Measurements from ENCODE around the gene TERT. TPM values are rescaled to one million over a fixed set of nuclear protein-coding genes. Genes with fewer than 3 reads are reported as not detected.
"Not testable (repeated sequence)": the region's sequence is repeated elsewhere in the genome, so short reads cannot be mapped to it uniquely, and the experiment has no call there.

Gene TERT
- total RNA-seq, 2 experiments from 2014 or later, result 10.1 to 13.1 TPM

DNA sequence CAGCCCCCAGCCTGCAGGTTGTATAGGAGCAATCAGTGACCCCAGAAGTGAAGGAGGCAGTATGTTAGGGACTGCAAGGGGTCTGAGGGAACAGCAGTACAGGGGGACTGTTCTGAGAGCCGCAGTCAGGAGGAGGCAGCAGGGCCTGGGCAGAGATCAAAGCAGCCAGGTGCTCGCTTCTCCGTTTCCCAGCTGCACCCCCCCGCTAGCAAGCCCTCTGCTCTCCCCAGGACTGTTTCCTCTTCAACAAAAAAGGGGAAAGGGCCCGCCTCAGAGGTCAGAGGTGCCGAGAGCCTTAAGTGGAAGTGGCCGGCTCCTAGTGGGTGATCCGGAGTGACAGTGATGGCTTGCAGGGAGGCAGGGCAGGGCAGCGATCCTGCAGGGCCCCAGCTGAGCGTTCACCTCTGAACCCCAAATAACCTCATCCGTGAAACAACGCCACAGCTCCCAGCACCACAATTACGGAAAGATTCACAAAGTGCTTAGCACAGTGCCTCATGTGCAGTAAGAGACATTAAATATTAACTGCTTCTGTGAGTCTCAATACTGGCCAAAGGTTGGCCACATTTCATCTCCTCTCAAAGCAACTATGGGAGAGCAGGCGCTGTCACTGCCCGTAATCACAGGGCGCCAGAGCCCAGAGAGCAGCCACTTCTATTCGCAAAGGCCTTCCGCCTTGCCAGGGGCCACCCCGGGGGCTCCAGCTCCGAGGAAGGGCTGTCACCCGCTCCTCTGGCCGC, 42.1 kb upstream of the TERT start:
- Mint-ChIP-seq H3K27me3 (ENCODE audit: low read depth) (no peaks in the 10 kb centered on the region), H3K9me3 (no peaks in the 10 kb centered on the region), H3K4me3 (no peak overlapping the region), H3K4me1 (ENCODE audit: low read depth) (peaks cover 18% of the 10 kb centered on the region), H3K36me3 (ENCODE audit: low read depth) (peaks cover 20% of the 10 kb centered on the region), H3K27ac (no peak overlapping the region)
- DNase-seq, result no peak
- intact Hi-C loops (cut with micrococcal nuclease), result no loop called here
- CTCF ChIA-PET, result interaction anchor here (1.0 kb wide), 1 partner anchor 8 kb away, joined by 3 read pairs; no protein-coding TSS in a partner anchor

DNA sequence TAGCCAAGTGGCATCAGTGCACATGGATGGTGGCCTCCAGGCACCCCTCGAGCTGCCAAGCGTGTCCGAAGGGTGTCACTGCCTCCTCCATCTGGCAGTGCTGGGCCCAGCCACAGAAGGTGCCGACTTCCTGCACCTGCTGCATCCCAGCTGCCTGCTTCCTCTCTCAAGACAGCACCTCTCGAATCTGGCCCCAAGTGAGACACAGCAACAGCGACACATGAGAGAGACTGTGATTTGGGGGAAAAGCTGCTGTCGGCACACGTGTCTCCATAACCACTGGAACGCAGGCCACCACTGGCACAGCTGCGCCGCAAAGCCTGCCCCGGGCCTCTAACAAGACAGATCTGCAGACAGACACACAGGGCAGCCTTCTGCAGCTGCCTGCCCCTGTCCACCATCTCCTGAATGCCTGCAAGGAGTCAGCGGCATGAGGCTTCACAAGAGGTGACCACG, 41.3 kb upstream of the TERT start:
- no peaks in the 10 kb centered on the region for H3K27me3 Mint-ChIP-seq (ENCODE audit: low read depth)
- CTCF ChIA-PET, result no interaction called here
- no peak for DNase-seq
- no peak overlapping the region for H3K27ac Mint-ChIP-seq
- no peak overlapping the region for H3K4me3 Mint-ChIP-seq
- intact Hi-C loops (cut with micrococcal nuclease), result no loop called here
- H3K9me3 Mint-ChIP-seq, result no peaks in the 10 kb centered on the region
- H3K36me3 Mint-ChIP-seq (ENCODE audit: low read depth), result peaks cover 19% of the 10 kb centered on the region
- peaks cover 16% of the 10 kb centered on the region for H3K4me1 Mint-ChIP-seq (ENCODE audit: low read depth)

DNA sequence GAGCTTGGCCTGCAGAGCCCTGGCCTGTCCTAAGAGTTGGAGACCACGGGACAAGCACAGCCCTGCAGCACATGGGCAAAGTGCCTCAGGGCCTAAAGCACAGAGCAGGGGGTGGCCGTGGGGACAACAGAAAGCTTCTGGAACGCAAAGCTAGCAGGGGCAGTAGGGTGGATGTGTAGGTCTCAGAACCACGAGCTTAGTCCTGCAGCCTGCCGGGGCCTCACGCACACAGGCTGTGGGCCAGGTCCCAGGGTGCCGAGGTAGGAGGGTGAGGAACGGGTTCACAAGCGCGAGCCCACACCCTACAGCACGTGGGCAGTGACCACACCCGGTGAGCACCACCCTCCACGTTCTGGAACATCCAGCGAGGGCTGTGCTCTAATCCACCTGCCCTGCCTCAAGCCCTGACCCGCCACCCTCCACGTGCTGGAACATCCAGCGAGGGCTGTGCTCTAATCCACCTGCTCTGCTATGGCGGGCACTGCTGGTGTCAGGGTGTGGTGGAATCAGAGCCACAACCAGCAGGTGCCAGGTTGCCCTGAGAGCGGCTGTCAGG, 40.8 kb upstream of the TERT start:
- Mint-ChIP-seq H3K4me3 (no peak overlapping the region), H3K9me3 (no peaks in the 10 kb centered on the region), H3K27ac (no peak overlapping the region), H3K27me3 (ENCODE audit: low read depth) (no peaks in the 10 kb centered on the region), H3K36me3 (ENCODE audit: low read depth) (peaks cover 17% of the 10 kb centered on the region), H3K4me1 (ENCODE audit: low read depth) (peaks cover 14% of the 10 kb centered on the region)
- intact Hi-C loops (cut with micrococcal nuclease), result no loop called here
- CTCF ChIA-PET, result no interaction called here
- DNase-seq, result no peak

DNA sequence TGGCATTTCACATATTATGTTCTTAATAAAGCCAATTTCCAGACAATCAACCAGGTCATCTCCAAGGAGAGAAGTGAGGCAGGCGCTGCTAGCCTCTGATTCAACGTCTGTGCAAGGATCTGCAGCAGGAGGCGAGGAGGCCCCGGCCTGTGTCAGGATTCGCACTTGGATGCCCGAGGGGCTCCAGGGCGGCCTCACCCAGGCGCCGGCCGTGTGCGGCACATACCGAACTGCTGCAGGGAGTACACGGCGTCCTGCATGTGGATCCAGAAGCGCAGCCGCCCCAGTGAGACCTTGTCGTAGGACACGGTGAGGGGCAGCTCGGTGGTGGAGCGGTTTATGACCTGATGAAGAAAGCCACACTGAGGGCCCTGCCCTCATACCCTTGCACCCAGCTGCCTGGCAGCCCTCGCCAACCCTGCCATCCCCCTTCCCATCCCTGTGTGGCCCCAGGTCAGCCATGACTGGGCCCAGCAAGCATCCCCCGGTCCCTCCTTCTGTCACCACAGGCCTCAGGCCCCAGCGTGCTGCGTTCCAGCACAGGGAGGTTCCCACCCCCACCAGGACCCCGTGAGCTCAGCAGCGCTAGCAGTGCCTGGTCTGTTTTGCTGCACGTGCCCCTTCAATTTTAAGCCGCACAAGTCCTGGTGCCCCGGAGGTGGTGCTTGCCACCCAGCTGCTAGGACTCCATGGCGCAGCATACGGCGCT, 40.1 kb upstream of the TERT start:
- intact Hi-C loops (cut with micrococcal nuclease), result no loop called here
- no peak for DNase-seq
- no peaks in the 10 kb centered on the region for H3K9me3 Mint-ChIP-seq
- peaks cover 13% of the 10 kb centered on the region for H3K36me3 Mint-ChIP-seq (ENCODE audit: low read depth)
- peaks cover 14% of the 10 kb centered on the region for H3K4me1 Mint-ChIP-seq (ENCODE audit: low read depth)
- no peak overlapping the region for H3K27ac Mint-ChIP-seq
- CTCF ChIA-PET, result no interaction called here
- H3K4me3 Mint-ChIP-seq, result no peak overlapping the region
- no peaks in the 10 kb centered on the region for H3K27me3 Mint-ChIP-seq (ENCODE audit: low read depth)

DNA sequence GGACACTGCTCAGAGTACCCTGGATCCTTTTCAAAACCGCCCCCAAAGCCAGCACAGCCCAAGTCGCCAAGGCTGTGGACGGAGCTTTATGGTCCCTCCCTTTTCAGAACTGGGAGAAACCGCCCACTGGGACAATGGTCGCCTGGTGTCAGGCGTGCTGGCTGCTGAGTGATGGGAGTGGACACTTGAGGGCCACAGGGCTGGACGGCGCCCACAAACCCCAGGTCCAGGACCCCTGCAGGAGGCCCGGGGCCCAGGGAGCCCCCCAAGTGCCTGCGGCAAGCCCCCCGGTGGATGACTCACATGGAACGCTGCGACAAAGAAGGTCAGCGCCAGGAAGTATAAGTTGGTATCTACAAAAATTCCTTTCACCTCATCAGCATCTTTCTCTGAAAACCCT, 39.1 kb upstream of the TERT start:
- Mint-ChIP-seq H3K4me1 (ENCODE audit: low read depth) (peaks cover 14% of the 10 kb centered on the region), H3K4me3 (no peak overlapping the region), H3K27me3 (ENCODE audit: low read depth) (no peaks in the 10 kb centered on the region), H3K9me3 (no peaks in the 10 kb centered on the region), H3K27ac (no peak overlapping the region), H3K36me3 (ENCODE audit: low read depth) (peaks cover 13% of the 10 kb centered on the region)
- intact Hi-C loops (cut with micrococcal nuclease), result no loop called here
- CTCF ChIA-PET, result no interaction called here
- no peak for DNase-seq

DNA sequence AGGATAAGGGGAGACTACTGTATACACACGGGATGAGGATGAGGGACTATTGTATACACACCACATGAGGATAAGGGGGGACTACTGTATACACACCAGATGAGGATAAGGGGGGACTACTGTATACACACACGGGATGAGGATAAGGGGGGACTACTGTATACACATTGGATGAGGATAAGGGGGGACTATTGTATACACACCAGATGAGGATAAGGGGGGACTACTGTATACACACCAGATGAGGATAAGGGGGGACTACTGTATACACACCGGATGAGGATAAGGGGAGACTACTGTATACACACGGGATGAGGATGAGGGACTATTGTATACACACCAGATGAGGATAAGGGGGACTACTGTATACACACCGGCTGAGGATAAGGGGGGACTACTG, 38.4 kb upstream of the TERT start:
- CTCF ChIA-PET; H3K9me3 Mint-ChIP-seq; intact Hi-C loops (cut with micrococcal nuclease); H3K4me3 Mint-ChIP-seq; H3K27me3 Mint-ChIP-seq (ENCODE audit: low read depth); DNase-seq; H3K27ac Mint-ChIP-seq: not testable (repeated sequence)
- H3K4me1 Mint-ChIP-seq (ENCODE audit: low read depth), result peaks cover 14% of the 10 kb centered on the region
- peaks cover 13% of the 10 kb centered on the region for H3K36me3 Mint-ChIP-seq (ENCODE audit: low read depth)

DNA sequence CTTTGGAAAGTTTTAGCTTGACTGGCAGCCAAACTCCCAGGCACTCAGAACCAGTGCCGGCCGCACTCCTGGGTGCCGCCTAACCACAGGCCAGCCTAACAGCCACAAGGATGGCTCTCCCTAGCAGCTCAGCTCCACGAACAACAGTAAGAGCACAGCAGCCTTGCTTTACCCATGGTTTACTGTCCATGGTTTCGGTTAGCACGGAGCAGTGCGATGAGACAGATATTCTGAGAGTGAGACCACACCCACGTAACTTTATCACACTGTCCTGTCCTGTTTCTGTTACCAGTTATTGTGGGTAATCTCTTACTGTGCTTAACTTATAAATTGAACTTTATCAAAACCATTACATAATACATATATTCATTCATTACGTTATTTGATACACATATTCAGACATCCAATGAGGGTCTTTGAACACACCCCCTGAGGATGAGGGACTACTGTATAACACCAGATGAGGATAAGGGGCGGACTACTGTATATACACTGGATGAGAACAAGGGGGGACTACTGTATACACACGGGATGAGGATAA, 37.7 kb upstream of the TERT start:
- no peak overlapping the region for H3K27ac Mint-ChIP-seq
- H3K4me3 Mint-ChIP-seq, result no peak overlapping the region
- CTCF ChIA-PET, result no interaction called here
- intact Hi-C loops (cut with micrococcal nuclease), result no loop called here
- H3K36me3 Mint-ChIP-seq (ENCODE audit: low read depth), result peaks cover 10% of the 10 kb centered on the region
- H3K27me3 Mint-ChIP-seq (ENCODE audit: low read depth), result no peaks in the 10 kb centered on the region
- no peak for DNase-seq
- peaks cover 14% of the 10 kb centered on the region for H3K4me1 Mint-ChIP-seq (ENCODE audit: low read depth)
- H3K9me3 Mint-ChIP-seq, result no peaks in the 10 kb centered on the region

DNA sequence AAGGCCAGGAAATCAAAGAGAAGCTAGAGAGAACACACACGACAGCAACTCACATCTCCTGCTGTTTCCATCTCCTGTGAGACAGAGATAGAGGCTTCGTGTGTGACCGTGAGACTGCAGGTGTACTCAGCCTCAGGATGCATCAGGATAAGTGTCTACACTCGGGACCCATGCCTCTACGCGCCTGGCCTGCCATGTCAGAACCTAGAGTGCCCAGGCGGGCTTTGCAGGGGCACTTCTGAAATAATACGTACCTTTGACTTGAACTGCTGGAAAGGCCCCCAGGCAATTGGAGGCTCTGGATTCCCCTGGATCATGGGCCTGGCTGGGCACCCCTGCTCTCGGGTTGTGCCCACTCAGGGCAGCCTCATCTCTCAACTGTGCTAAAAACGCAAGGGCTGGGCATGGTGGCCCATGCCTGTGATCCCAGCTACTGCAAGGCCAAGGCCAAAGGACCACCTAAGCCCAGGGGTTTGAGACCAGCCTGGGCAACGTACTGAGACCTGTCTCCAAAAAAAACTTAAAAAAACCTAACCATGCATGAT, 37.1 kb upstream of the TERT start:
- Mint-ChIP-seq H3K27ac (no peak overlapping the region), H3K9me3 (no peaks in the 10 kb centered on the region), H3K4me1 (ENCODE audit: low read depth) (peaks cover 11% of the 10 kb centered on the region), H3K4me3 (no peak overlapping the region), H3K27me3 (ENCODE audit: low read depth) (no peaks in the 10 kb centered on the region), H3K36me3 (ENCODE audit: low read depth) (peaks cover 9% of the 10 kb centered on the region)
- intact Hi-C loops (cut with micrococcal nuclease), result no loop called here
- CTCF ChIA-PET, result no interaction called here
- no peak for DNase-seq

DNA sequence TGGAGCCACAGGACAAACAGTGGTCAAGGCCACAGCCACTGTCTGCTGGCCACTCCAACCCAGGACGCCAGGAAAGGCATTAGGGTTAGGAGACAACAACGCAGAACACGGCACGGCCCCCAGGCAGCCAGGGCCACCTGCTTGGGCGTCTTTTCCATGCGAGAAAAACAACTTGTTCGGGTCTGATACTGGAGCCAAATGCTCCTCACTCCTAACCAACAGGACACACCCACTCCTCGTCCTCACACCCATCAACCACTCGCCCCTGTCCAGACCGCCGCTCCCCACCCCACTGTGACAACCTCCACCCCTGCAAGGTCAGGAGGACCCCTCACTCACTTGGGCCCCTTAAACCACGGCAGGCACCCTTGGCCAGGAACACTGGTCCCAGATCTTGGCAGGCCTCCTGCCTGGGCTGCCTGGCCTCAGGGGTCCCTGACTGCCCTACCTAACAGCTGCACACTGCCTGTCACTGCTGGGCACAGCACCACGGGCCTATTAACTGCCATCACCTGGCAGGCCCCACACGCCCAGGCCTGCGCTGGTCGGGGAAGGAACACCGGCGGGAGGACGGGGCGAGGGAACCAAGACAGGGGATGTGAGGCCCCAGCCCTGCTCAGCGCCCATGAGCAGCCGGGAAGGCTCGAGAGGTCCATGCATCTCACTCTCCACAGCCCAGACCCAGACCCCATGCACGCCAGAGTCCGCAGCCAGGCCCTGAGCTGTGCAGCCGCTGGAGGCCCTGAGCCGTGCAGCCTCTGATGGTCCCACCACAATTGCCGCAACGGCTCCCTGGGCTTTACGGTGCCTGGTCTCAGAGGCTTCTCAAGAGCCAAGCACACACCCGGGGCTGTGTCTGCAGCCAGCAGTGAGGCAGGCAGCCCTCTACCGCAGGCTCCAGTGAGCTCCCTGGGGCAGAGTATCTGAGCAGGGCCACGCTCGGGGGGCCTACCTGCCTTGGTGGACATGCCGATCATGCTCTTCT, 36.3 kb upstream of the TERT start:
- Mint-ChIP-seq H3K9me3 (no peaks in the 10 kb centered on the region), H3K4me1 (ENCODE audit: low read depth) (peaks cover 5% of the 10 kb centered on the region), H3K27me3 (ENCODE audit: low read depth) (no peaks in the 10 kb centered on the region), H3K36me3 (ENCODE audit: low read depth) (peaks cover 10% of the 10 kb centered on the region), H3K4me3 (no peak overlapping the region), H3K27ac (no peak overlapping the region)
- intact Hi-C loops (cut with micrococcal nuclease), result no loop called here
- no peak for DNase-seq
- CTCF ChIA-PET, result no interaction called here

DNA sequence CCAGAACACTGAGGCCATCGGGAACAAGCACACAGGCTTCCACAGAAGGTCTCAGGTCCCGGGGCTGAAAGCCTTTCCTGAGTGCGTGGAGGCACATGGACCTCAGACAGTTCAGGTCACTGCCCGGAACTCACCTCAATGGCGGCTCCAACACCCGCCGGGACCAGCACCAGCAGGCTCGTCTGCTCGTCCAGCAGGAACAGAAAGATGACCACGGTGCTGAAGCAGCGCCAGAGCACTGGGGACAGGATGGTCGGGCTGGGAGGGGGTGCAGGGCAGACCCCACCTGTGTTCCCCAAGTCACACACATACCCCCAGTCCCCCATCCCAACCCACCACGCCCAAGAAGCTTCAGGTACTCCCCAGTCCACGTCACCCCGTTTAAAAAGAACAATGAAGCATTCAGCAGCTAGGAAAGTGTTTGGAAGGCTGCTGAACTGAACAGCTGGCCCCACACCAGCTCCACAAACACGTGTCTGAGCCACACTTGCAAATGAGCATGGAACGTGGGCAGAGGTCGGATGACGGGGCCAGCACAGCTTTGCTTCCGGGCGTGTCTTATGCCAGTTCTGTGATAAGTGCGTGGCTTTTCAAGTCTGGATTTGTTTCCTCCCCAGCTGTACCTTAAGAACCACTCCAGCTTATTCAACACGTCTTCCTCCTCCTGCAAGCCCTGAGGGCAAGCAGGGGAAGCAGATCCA, 35.4 kb upstream of the TERT start:
- Mint-ChIP-seq H3K36me3 (ENCODE audit: low read depth) (peaks cover 7% of the 10 kb centered on the region), H3K4me3 (no peak overlapping the region), H3K4me1 (ENCODE audit: low read depth) (peaks cover 2% of the 10 kb centered on the region), H3K27me3 (ENCODE audit: low read depth) (no peaks in the 10 kb centered on the region), H3K27ac (no peak overlapping the region), H3K9me3 (no peaks in the 10 kb centered on the region)
- CTCF ChIA-PET, result no interaction called here
- DNase-seq, result no peak
- intact Hi-C loops (cut with micrococcal nuclease), result no loop called here

DNA sequence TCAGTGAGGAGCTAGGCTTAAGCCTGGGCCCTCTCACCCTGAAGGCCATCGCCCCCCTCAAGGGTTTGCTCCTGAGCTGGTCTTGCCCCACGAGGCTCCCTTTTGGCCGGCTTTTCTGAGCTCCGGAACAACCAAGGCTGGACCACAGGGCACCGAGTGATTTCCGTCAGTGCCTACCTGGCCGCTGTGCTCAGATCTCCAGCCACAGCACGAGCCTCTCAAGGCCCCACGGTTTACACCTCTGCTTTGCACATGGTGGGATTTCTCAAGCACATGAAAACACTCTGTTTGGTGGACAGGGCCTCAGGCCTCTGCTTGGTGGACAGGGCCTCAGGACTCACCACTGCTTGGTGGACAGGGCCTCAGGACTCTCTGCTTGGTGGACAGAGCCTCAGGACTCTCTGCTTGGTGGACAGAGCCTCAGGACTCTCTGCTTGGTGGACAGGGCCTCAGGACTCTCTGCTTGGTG, 34.3 kb upstream of the TERT start:
- Mint-ChIP-seq H3K27me3 (ENCODE audit: low read depth) (no peaks in the 10 kb centered on the region), H3K4me1 (ENCODE audit: low read depth) (peaks cover 2% of the 10 kb centered on the region), H3K36me3 (ENCODE audit: low read depth) (peaks cover 8% of the 10 kb centered on the region), H3K9me3 (no peaks in the 10 kb centered on the region), H3K27ac (no peak overlapping the region), H3K4me3 (no peak overlapping the region)
- DNase-seq, result no peak
- CTCF ChIA-PET, result interaction anchor here (1.2 kb wide), 1 partner anchor 8 kb away, joined by 3 read pairs; no protein-coding TSS in a partner anchor
- intact Hi-C loops (cut with micrococcal nuclease), result no loop called here

Measured in activated naive CD4-positive, alpha-beta T cell treated with anti-CD3 and anti-CD28 coated beads for 36 hours (primary cell).